Sigmoid colon (tissue), 4 donors: ENCODE results near the gene RNF128.

Experiments used
- CTCF ChIP-seq, 4 experiments: fragments of 450-650 bp in 3 of 4; fragments of 200-600 bp in 1 of 4; IDR thresholded peaks; one replicate each; pipeline ENCODE4 v1.5.1; 2016 to 2019; ENCODE audit warnings: antibody characterized with exemption in 4 of 4, mild to moderate bottlenecking in 3 of 4, moderate library complexity in 2 of 4
- EP300 ChIP-seq, 4 donors: sonication (generic); formaldehyde crosslinking; IDR thresholded peaks; one replicate each; pipeline ENCODE4 v1.6.1; 2017; ENCODE audit warnings: antibody characterized with exemption in 4 of 4
- POLR2A ChIP-seq, 2 donors: fragments of 450-650 bp; IDR thresholded peaks; one replicate each; pipeline ENCODE4 v1.6.1; 2016; ENCODE audit warnings: antibody characterized with exemption in 2 of 2, mild to moderate bottlenecking in 2 of 2, moderate library complexity in 2 of 2

GRCh38 chrX:106730401-106730800, 3.9 kb downstream of the RNF128 start:
- no peak for TF ChIP-seq CTCF (IDR thresholded peaks at IDR 0.05)
- no peak for TF ChIP-seq POLR2A (IDR thresholded peaks at IDR 0.05)
- no peak for TF ChIP-seq EP300 (IDR thresholded peaks at IDR 0.05)
